Esophagus squamous epithelium (tissue), 5 donors: ENCODE measurements around the gene ASB2. TPM values are rescaled to one million over a fixed set of nuclear protein-coding genes. Genes with fewer than 3 reads are reported as not detected.

ENCODE experiments used
- DNase-seq: peaks from one replicate; lab custom pipeline; 2025; lab: John Stamatoyannopoulos, UW
- H3K27ac ChIP-seq, 4 donors: fragments of 200-600 bp; sonication (generic); one replicate each; pipeline ENCODE4 v1.5.1; 2016 to 2019; ENCODE audit warnings: mild to moderate bottlenecking in 1 of 4
- H3K27me3 ChIP-seq, 4 donors: fragments of 200-600 bp; sonication (generic); 1 replicate in 3 of 4; 2 replicates in 1 of 4; pipeline versions ENCODE4 v1.5.1 to v1.6.0; 2017 to 2021; ENCODE audit warnings: antibody characterized with exemption in 1 of 4
- H3K36me3 ChIP-seq, 3 donors: fragments of 200-600 bp; sonication (generic); one replicate each; pipeline ENCODE4 v1.5.1; 2016 to 2019
- H3K4me1 ChIP-seq, 3 donors: fragments of 200-600 bp; sonication (generic); one replicate each; pipeline ENCODE4 v1.5.1; 2017 to 2019
- H3K4me3 ChIP-seq, 4 donors: fragments of 200-600 bp; sonication (generic); 1 replicate in 3 of 4; 2 replicates in 1 of 4; pipeline ENCODE4 v1.5.1; 2016 to 2019; ENCODE audit warnings: mild to moderate bottlenecking in 2 of 4, moderate library complexity in 1 of 4
- H3K9me3 ChIP-seq, 3 donors: fragments of 200-600 bp; sonication (generic); one replicate each; pipeline ENCODE4 v1.5.1; 2016 to 2019
- CTCF ChIP-seq, 6 experiments: fragments of 450-650 bp in 4 of 6; fragments of 200-600 bp in 2 of 6; sonication (generic) in 2 of 6; IDR thresholded peaks; one replicate each; pipeline ENCODE4 v1.5.1; 2016 to 2019; ENCODE audit warnings: antibody characterized with exemption in 6 of 6, mild to moderate bottlenecking in 4 of 6, moderate library complexity in 4 of 6
- POLR2A ChIP-seq, 4 donors: fragments of 450-650 bp; IDR thresholded peaks; one replicate each; pipeline ENCODE4 v1.6.1; 2017; ENCODE audit warnings: antibody characterized with exemption in 4 of 4, mild to moderate bottlenecking in 4 of 4, moderate library complexity in 3 of 4
- WGBS, 2 donors: methylation state at CpG; one replicate each; pipeline ENCODE4 v1.1.5; 2018; 5-methylcytosine and 5-hydroxymethylcytosine counted together
- intact Hi-C: fragments of 100-400 bp; cut with DNase I; formaldehyde crosslinking; loops from one replicate; pipeline ENCODE4 v1.15.0; 2022
- total RNA-seq, 4 donors: library from RNA; depleted of rRNA; stranded (reverse); fragments of >200 nt; gene quantifications; one replicate each; pipeline ENCODE4 v1.1.0, GENCODE V29; 2016
- donor health status: DM: yes; HTN: yes; CAD: no.

ASB2 gene
- total RNA-seq, 4 donors from 2014 or later = 0.83 to 8.8 (median 3.7) TPM

GRCh38 chr14:93943052-93943451, 33.3 kb downstream of the ASB2 start:
- Histone ChIP-seq H3K36me3 (no peaks in the 10 kb centered on the region), H3K27ac (peak overlapping the region in 2 of 4 donors; percentile 64 to 69), H3K9me3 (no peaks in the 10 kb centered on the region), H3K27me3 (peaks cover 0 to 15% (median 0%) of the 10 kb centered on the region in 4 donors), H3K4me3 (no peak overlapping the region), H3K4me1 (peaks cover 6 to 60% (median 38%) of the 10 kb centered on the region in 3 donors)
- TF ChIP-seq POLR2A (IDR thresholded peaks at IDR 0.05) (no peak), CTCF (IDR thresholded peaks at IDR 0.05) (no peak)
- WGBS, 2 donors = 83 to 87% methylated on average over 4 to 5 of the region's 10 CpGs
- no peak for DNase-seq
- intact Hi-C loops = no loop called here

GRCh38 chr14:93941293-93941910, 35.0 kb downstream of the ASB2 start:
- intact Hi-C loops = no loop called here
- Histone ChIP-seq H3K4me3 (no peak overlapping the region), H3K9me3 (no peaks in the 10 kb centered on the region), H3K4me1 (peaks cover 17 to 66% (median 40%) of the 10 kb centered on the region in 3 donors), H3K27ac (peak overlapping the region; percentile 24 to 81 (median 52)), H3K27me3 (peaks cover 0 to 15% (median 0%) of the 10 kb centered on the region in 4 donors), H3K36me3 (no peaks in the 10 kb centered on the region)
- WGBS, 2 donors = 32 to 39% methylated on average over 12 to 13 of the region's 16 CpGs
- DNase-seq = no peak
- TF ChIP-seq CTCF (IDR thresholded peaks at IDR 0.05) = no peak
- no peak for TF ChIP-seq POLR2A (IDR thresholded peaks at IDR 0.05)

- intact Hi-C loops = no loop called here
- peak overlapping the region in 3 of 4 donors; percentile 8 to 81 (median 69) for H3K27ac ChIP-seq
- no peak for DNase-seq
- H3K4me1 ChIP-seq = peaks cover 18 to 66% (median 36%) of the 10 kb centered on the region in 3 donors
- no peaks in the 10 kb centered on the region for H3K9me3 ChIP-seq
- H3K4me3 ChIP-seq = no peak overlapping the region
- TF ChIP-seq POLR2A (IDR thresholded peaks at IDR 0.05) (no peak), CTCF (IDR thresholded peaks at IDR 0.05) (no peak)
- no peaks in the 10 kb centered on the region for H3K36me3 ChIP-seq
- H3K27me3 ChIP-seq = peaks cover 0 to 16% (median 0%) of the 10 kb centered on the region in 4 donors
- 67 to 79% methylated on average over 6 of the region's 6 CpGs for WGBS, 2 donors
Observed at GRCh38 chr14:93940437-93940836, 35.9 kb downstream of the ASB2 start.

GRCh38 chr14:93939304-93940229, 36.8 kb downstream of the ASB2 start:
- H3K9me3 ChIP-seq = no peaks in the 10 kb centered on the region
- intact Hi-C loops = loop anchor here (5.0 kb wide), 1 partner anchor 63 kb away; no protein-coding TSS in a partner anchor
- peak overlapping the region; percentile 8 to 62 (median 36) for H3K4me3 ChIP-seq
- H3K4me1 ChIP-seq = peaks cover 18 to 61% (median 36%) of the 10 kb centered on the region in 3 donors
- TF ChIP-seq CTCF (IDR thresholded peaks at IDR 0.05) (peak; percentile 86 to 98 (median 90)), POLR2A (IDR thresholded peaks at IDR 0.05) (no peak)
- WGBS, 2 donors = 37 to 57% methylated on average over 3 to 6 of the region's 84 CpGs
- H3K27ac ChIP-seq = peak overlapping the region in 3 of 4 donors; percentile 8 to 81 (median 69)
- H3K27me3 ChIP-seq = peaks cover 0 to 25% (median 0%) of the 10 kb centered on the region in 4 donors
- DNase-seq = peak; percentile 24
- no peaks in the 10 kb centered on the region for H3K36me3 ChIP-seq
